Measurements from ENCODE around the gene FKBP11.
A peak's percentile ranks its signal among the peaks of the same experiment; 100 is the strongest.
"Not testable (repeated sequence)": the region's sequence is repeated elsewhere in the genome, so short reads cannot be mapped to it uniquely, and the experiment has no call there.

FKBP11 gene

GRCh38 chr12:48910196-48910595 lies 15.1 kb downstream of the FKBP11 start:
- no peak for DNase-seq (ENCODE audit: low read depth in 3 of 3)

- DNase-seq (ENCODE audit: low read depth in 3 of 3) = not testable (repeated sequence)
These were observed 15.6 kb downstream of the FKBP11 start for GRCh38 chr12:48909698-48910097.

DNA sequence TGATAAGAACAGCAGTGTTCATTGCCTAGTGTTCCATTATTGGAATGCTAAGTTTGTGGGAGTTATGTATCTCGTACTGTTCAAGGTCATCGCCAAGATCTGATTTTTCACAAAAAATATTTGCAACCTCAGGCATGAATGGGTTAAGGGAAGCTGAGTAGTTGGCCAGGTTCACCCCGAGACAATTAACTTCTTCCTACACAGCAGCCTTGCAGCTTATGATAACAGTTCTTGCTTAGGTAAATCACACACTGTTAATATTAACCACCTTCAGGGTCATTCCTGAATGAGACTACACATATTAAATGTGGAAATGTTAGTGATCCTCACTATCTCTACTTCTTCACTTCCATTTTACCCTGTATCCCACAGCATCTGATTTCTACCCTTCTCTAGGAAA lies 18.0 kb downstream of the FKBP11 start:
- no peak for DNase-seq (ENCODE audit: low read depth in 3 of 3)

- peak; percentile 65 to 88 (median 68) for DNase-seq (ENCODE audit: low read depth in 3 of 3)
These were observed 21.3 kb downstream of the FKBP11 start for GRCh38 chr12:48903982-48904411.

DNA sequence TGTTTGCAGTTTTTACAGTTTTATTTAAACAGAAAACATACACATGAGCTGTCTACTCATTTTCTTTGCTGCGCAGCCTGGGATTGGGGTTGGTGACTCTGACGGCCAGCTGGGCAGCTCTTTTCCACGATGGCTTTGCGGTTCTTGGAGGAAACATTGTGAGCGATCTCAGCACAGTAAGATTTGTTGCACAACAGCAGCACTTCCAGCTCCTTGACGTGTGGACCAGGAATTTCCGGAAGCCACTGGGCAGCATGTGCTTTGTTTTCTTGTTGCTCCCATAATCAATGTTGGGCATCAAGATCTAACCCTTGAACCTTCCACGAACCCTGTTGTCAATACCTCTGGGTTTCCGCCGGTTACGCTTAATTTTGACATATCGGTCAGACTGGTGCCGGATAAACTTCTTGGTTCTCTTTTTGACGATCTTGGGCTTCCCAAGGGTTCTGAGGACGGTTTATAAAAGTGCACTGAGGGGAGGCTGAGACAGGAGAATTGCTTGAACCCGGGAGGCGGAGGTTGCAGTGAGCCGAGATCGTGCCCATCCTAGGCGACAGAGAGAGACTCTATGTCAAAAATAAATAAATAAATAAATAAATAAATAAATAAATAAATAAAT lies 21.8 kb downstream of the FKBP11 start:
- DNase-seq (ENCODE audit: low read depth in 3 of 3) = no peak

DNA sequence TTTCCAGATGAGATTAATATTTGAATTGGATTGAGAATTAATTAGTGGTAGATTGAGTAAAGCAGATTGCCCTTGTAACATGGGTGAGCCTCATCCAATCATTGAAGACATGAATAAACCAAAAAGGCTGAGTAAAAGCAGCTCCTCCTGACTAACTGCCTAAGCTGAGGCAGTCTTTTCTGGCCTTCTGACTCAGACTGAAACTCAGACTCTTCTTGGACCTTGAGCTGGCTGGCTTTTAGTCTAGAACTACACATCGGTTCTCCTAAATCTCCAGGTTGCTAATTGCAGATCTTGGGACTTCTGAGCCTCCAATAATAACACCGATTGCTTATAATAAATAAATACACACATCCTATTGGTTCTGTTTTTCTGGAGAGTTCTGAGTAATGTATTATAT lies 24.0 kb downstream of the FKBP11 start:
- DNase-seq (ENCODE audit: low read depth in 3 of 3) = no peak

DNA sequence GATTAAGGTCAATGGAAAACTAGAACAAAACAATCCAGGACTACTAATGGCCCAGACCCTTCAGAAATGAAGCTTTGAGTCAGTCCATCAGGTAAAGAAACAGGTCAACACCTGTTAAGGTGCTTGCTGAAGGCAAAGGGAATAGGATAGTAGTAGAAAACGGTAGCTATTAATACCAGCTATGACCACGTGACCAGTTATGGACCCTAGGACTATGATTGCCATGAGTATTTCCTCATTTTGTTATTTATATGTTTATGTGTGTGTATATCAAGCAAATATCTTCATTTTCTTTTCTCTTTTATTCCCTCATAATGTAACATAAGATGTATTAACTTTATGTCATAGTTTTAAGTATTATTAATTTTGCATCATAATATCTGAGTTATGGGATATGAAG lies 25.6 kb downstream of the FKBP11 start:
- no peak for DNase-seq (ENCODE audit: low read depth in 3 of 3)

- DNase-seq (ENCODE audit: low read depth in 3 of 3) = no peak
These were observed 31.0 kb downstream of the FKBP11 start for GRCh38 chr12:48894271-48894670.

DNA sequence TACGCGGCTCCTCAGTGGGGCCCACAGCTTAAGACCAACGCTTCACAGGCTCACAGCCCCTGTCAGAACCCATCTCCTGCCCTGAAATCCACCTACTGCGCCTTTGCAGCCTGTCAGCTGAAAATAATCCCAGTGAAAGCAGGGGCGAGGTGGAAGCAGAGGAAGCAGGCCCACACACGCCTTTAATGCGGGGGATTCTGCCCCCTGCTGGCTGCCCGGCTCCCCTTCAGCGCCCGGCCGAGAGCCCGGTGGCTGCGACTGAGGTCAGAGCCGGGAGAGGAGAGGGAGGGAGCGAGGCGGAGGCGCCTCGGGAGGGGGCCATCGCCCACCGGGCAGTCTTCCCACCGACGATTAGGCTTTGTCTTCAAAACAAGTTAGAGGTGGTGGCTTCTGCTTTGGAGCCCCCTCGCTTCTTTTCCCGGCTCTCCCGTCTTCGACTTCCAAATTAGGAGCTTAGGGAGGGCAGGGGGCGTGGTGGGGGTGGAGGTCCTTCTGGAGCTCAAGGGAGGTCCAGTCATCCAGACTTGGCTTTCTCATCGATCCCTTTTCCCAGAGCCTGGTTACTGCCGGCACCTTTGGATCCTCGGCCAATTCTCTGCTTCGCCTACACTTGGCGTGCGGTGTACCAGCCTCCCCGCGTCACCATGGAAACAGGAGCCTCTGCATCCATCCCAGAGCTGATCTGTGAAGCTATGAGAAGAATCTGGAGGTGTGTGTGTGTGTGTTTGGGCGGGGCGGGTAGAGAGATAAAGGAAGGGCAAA lies 34.5 kb downstream of the FKBP11 start:
- peak; percentile 59 to 67 (median 62) for DNase-seq (ENCODE audit: low read depth in 3 of 3)

- no peak for DNase-seq (ENCODE audit: low read depth in 3 of 3)
These were observed 35.6 kb downstream of the FKBP11 start for GRCh38 chr12:48889679-48890078.

- DNase-seq (ENCODE audit: low read depth in 3 of 3) = no peak
These were observed 41.8 kb downstream of the FKBP11 start for GRCh38 chr12:48883305-48884161.

GRCh38 chr12:48882972-48883304 lies 42.4 kb downstream of the FKBP11 start:
- no peak for DNase-seq (ENCODE audit: low read depth in 3 of 3)

- no peak for DNase-seq (ENCODE audit: low read depth in 3 of 3)
These were observed 43.0 kb downstream of the FKBP11 start for GRCh38 chr12:48882315-48882687.

DNA sequence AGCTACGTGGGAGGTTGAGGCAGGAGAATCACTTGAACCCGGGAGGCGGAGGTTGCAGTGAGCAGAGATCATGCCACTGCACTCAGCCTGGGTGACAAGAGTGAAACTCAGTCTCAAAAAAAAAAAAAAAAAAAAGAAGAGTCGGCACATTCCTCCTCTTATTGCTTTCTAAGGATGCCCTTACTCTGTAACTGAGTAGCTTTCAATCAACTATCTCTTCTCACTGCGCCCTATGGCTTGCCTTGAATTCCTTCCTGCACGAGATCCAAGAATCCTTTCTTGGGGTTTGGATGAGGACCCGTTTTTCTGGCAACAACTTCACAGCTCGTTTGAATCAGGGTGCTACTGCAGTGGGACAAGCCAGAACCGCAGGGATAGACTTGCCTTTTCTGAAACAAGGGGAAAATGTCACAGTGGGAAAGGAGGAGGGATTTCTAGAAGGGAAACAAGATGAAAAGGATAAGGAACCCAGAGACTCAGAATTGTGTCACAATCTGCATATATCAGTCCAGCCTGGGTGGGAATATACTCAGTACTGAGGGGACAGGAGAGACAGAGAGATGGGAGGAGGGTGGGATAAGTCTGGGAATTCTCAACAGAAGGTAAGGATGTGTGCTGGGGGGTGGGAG lies 43.5 kb downstream of the FKBP11 start:
- no peak for DNase-seq (ENCODE audit: low read depth in 3 of 3)

GRCh38 chr12:48880647-48881046 lies 44.6 kb downstream of the FKBP11 start:
- no peak for DNase-seq (ENCODE audit: low read depth in 3 of 3)

DNA sequence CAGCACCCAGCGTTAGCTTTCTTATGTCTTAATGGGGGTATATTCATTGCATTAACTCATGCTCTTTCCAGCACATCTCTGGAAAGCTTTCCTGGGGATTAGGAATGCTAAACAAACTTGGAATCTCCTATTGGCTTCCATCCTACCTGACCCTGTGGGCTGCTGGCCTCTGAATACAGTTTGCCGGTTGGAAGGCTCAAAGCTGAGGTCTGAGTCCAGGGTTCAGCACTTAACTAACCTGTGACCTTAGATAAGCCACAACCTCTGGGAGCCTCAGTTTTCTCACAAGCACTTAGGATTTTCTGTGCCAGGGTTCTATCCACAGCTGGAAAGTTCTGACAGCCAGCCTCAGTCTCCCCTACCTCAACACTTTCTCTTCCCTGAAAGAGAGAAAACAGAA lies 46.7 kb downstream of the FKBP11 start:
- no peak for DNase-seq (ENCODE audit: low read depth in 3 of 3)

- no peak for DNase-seq (ENCODE audit: low read depth in 3 of 3)
These were observed 49.3 kb downstream of the FKBP11 start for GRCh38 chr12:48875944-48876515.

GRCh38 chr12:48873534-48873933 lies 51.8 kb downstream of the FKBP11 start:
- not testable (repeated sequence) for DNase-seq (ENCODE audit: low read depth in 3 of 3)

DNA sequence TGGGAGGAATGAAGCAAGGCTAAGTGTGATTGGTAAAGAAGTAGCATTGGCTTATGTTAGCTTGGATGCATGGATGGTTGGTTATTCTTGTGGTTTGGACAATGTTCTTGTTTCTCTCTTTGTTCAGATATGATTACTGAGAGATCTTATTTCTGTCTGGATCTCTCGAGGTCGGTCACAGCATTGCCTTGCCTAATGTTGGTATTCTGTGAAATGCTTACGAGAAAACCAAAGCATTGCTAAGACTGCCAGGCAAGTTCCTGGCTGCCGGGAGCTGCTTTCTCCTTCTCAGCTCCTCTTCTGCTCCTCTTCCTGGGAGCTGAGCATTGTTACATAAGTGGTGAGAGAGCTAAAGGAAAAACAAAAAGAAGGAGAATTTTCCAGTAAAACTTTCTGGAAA lies 52.2 kb downstream of the FKBP11 start:
- no peak for DNase-seq (ENCODE audit: low read depth in 3 of 3)
